Astrocyte (in vitro differentiated cells and primary cell): ENCODE data around the gene PEMT.

ENCODE experiments used
- EZH2 ChIP-seq: IDR thresholded peaks from 2 replicates; pipeline ENCODE4 v1.6.1; 2012; ENCODE audit warnings: mild to moderate bottlenecking, low read length, inconsistent platforms; ENCODE audit not compliant: insufficient read depth
- TF ChIP-seq, protein P1 (sequence below): IDR thresholded peaks from 2 replicates; pipeline ENCODE4 v1.5.1; 2011; ENCODE audit warnings: low read depth, mild to moderate bottlenecking, inconsistent platforms, low read length, moderate library complexity; ENCODE audit not compliant: insufficient read depth

DNA sequence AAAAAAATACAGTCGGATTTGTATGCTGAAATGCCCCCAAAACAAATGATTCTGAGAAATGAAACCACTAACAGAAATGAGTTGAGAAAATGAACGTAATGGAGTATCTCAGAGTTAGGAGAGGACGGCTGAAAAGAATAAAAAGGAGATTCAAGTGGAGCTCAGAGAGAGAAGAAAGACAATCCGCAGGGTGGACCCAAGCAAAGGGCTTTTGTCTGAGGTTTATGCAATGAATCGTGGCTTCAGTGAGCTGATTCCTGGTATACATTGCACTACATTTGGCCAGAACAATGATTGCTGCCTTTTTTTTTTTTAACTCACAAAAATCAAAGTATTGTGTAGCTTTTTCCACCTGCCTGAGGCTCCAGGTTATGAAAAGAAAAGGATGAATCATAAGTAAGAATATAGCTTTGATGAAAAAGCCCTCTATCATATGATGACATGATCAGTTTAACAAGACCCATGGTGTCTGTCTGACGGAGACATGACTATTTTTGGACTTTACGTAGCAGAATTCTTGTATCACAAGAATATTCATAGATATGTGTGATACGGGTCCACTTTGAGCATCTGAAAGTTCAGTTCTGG lies 119.1 kb downstream of the PEMT start:
- TF ChIP-seq, protein P1, sequence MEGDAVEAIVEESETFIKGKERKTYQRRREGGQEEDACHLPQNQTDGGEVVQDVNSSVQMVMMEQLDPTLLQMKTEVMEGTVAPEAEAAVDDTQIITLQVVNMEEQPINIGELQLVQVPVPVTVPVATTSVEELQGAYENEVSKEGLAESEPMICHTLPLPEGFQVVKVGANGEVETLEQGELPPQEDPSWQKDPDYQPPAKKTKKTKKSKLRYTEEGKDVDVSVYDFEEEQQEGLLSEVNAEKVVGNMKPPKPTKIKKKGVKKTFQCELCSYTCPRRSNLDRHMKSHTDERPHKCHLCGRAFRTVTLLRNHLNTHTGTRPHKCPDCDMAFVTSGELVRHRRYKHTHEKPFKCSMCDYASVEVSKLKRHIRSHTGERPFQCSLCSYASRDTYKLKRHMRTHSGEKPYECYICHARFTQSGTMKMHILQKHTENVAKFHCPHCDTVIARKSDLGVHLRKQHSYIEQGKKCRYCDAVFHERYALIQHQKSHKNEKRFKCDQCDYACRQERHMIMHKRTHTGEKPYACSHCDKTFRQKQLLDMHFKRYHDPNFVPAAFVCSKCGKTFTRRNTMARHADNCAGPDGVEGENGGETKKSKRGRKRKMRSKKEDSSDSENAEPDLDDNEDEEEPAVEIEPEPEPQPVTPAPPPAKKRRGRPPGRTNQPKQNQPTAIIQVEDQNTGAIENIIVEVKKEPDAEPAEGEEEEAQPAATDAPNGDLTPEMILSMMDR = no peak
- no peak for TF ChIP-seq EZH2
